NCI-H460 (cell line): Measurements from ENCODE around the gene CARS2. TPM values are rescaled to one million over a fixed set of nuclear protein-coding genes. Genes with fewer than 3 reads are reported as not detected.
A peak's percentile ranks its signal among the peaks of the same experiment; 100 is the strongest.

Experiments used
- DNase-seq: peaks from one replicate; pipeline ENCODE4 v3.0.0-alpha.2; 2016; ENCODE audit warnings: low read depth; ENCODE audit errors: extremely low read depth
- total RNA-seq: library from RNA; depleted of rRNA; stranded (reverse); fragments of >200 nt; shearing (Covaris generic); gene quantifications from 2 replicates; pipeline ENCODE4 v1.2.3, GENCODE V29; 2014; rRNA removed

Gene CARS2
- total RNA-seq, 1 experiment from 2014 or later, result 34.9 TPM

DNA sequence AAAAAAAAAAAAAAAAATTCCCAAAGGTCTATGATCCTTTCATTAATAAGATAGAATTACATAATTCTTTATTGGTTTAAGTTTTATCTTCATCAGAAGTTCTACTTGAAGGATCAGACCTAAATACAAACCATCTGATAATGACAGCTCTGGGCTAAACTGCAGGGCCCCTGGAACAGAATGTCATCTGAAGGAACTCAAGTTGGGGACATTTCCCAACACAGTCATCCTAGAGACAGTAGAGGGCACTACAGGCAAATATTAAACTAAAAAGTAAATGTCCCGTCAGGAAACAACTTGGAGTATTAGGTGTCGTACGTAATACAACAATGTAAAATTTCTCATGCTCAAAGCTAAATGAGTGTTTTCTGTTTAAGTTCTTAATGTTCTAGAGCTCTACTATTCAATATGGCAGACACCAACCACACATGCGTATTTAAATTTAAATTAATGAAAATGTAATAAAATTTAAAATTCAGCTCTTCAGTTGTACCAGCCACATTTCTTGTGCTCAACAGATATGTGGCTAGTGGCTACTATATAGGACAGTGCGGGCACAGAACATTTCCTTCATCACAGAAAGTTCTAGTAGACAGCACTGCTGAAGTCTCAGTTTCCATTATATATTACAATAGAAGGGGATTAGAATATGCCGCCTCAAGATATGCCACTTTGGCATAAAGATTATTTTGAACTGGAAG lies 112.3 kb downstream of the CARS2 start:
- DNase-seq, result peak; percentile 66

DNA sequence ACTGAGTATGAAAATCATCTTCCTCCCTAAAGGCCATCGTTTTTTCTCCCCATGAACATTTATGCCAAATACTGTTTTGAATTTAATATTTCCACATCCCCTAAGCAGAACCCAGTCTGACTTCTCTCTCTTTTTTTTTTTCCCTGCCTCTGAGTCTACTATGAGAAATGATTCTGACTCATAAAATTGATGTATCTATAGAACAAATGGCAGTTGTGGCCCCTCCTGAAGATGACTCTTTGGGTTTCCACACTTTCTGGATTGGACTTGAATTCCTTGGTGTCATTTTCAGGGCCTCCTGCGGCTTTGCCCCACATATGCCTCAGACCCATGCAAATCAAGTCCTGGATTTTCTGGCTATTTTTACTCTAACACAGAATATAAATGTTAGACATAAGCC lies 113.3 kb downstream of the CARS2 start:
- no peak for DNase-seq

Other genes with a start within 250 kb of the CARS2 start
- 88.6 and 92.0 TPM in 2 replicates for gene RAB20, start 144.4 kb downstream of the CARS2 start, total RNA-seq
- gene NAXD, start 90.6 kb downstream of the CARS2 start, total RNA-seq, result 20.9 and 21.5 TPM in 2 replicates
- 6.9 and 11.1 TPM in 2 replicates for gene ING1, start 7.6 kb upstream of the CARS2 start, total RNA-seq
- gene ANKRD10, start 209.0 kb upstream of the CARS2 start, total RNA-seq, result 42.1 and 51.5 TPM in 2 replicates